AG09319 (cell line): Measurements from ENCODE around the gene ARMC5.

Experiments used
- DNase-seq: peaks from one replicate; pipeline ENCODE4 v3.0.0-alpha.2; 2010; ENCODE audit warnings: low read depth; ENCODE audit errors: extremely low read depth
- CTCF ChIP-seq: IDR thresholded peaks from 2 replicates; pipeline ENCODE4 v1.5.1; 2011; ENCODE audit warnings: low read depth, mild to moderate bottlenecking, inconsistent platforms, low read length, moderate library complexity

ARMC5 gene

DNA sequence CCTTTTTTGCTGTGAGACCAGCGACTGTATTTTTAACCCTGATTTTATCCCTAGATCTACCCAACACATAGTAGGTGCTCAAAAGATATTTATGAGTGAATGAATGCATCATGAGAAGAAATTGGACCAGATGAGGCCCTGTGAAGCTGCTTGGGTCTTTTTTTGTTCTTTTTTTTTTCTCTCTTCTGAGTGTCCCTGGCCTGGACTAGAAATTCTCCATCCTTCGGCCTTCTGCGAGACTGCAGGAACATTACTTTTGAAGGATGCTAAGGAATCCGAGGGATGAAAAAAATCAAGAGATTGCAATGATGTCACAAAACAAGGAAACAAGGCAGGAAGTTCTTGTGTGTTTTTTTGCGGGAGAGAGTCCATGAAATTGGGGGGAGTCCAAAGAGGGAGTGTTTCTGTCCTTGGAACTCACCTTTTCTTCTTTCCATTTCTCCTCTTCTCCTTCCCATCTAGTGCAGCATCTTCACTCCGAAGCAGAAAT is 49.5 kb downstream of the ARMC5 start:
- no peak for TF ChIP-seq CTCF
- no peak for DNase-seq

GRCh38 chr16:31513126-31513525 is 53.8 kb downstream of the ARMC5 start:
- no peak for DNase-seq

GRCh38 chr16:31513884-31514283 is 54.6 kb downstream of the ARMC5 start:
- no peak for DNase-seq
- no peak for TF ChIP-seq CTCF

More at GRCh38 chr16:31513126-31513525, 53.8 kb downstream of the ARMC5 start:
- TF ChIP-seq CTCF: no peak
